Loucy (cell line): Measurements from ENCODE around the gene ABTB2.

Source experiments
- EZH2phosphoT487 ChIP-seq: fragments of 200-600 bp; IDR thresholded peaks from 2 replicates; pipeline ENCODE4 v1.6.1; 2018; ENCODE audit warnings: antibody characterized with exemption, mild to moderate bottlenecking, moderate library complexity, borderline replicate concordance
- TF ChIP-seq, protein P1 (sequence below): fragments of 200-600 bp; sonication (generic); conservative IDR thresholded peaks from 2 replicates; pipeline ENCODE4 v1.5.1; 2014; ENCODE audit warnings: mild to moderate bottlenecking, antibody characterized with exemption, low read length

DNA sequence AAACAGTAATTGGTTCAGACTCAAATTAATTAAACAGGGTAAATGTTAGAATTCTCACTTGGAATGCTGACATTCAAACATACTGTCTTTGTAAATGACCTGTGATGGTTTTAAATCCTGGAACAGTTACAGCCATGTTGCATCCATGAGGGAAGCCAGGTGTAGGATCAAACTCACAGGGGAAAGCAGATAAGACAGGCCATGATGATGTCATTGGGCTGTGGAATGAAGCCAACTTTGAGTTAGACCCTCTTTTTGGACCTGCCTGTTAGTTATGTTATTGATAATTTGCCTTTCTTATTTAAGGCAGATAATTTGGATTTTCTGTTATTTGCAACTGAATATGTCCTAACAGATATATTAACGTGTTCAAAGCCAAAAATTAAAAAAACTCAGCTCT, 39.3 kb upstream of the ABTB2 start:
- TF ChIP-seq EZH2phosphoT487, result no peak
- TF ChIP-seq, protein P1, sequence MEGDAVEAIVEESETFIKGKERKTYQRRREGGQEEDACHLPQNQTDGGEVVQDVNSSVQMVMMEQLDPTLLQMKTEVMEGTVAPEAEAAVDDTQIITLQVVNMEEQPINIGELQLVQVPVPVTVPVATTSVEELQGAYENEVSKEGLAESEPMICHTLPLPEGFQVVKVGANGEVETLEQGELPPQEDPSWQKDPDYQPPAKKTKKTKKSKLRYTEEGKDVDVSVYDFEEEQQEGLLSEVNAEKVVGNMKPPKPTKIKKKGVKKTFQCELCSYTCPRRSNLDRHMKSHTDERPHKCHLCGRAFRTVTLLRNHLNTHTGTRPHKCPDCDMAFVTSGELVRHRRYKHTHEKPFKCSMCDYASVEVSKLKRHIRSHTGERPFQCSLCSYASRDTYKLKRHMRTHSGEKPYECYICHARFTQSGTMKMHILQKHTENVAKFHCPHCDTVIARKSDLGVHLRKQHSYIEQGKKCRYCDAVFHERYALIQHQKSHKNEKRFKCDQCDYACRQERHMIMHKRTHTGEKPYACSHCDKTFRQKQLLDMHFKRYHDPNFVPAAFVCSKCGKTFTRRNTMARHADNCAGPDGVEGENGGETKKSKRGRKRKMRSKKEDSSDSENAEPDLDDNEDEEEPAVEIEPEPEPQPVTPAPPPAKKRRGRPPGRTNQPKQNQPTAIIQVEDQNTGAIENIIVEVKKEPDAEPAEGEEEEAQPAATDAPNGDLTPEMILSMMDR, result no peak
